OCI-LY7 (cell line): ENCODE results near the gene PSMG4. TPM values are rescaled to one million over a fixed set of nuclear protein-coding genes. Genes with fewer than 3 reads are reported as not detected.

Source experiments
- BruUV-seq: library from RNA; stranded (reverse); fragments of 400-500 nt; replicated peaks from 2 replicates; lab custom pipeline; 2021; lab: Mats Ljungman, UMichigan
- CTCF ChIA-PET: fragments of 300-600 bp; sonication (Branson Sonifier 250); formaldehyde crosslinking; loops from one replicate; lab custom pipeline; 2022; ENCODE audit warnings: antibody characterized with exemption; ENCODE audit not compliant: unreplicated experiment; lab: Charles Lee
- POLR2A ChIA-PET: fragments of 300-600 bp; sonication (Branson Sonifier 250); formaldehyde crosslinking; loops from one replicate; lab custom pipeline; 2022; ENCODE audit warnings: antibody characterized with exemption; lab: Charles Lee
- DNase-seq: peaks from one replicate; pipeline ENCODE4 v3.0.0-alpha.2; 2015; ENCODE audit warnings: low spot score
- H2AFZ ChIP-seq: fragments of 200-600 bp; sonication (generic), shearing (Covaris generic); 2 replicates; pipeline ENCODE4 v1.6.1; 2014; ENCODE audit warnings: mild to moderate bottlenecking, antibody characterized with exemption, low read length, moderate library complexity
- H3K27ac ChIP-seq: fragments of 200-600 bp; sonication (generic); 2 replicates; pipeline ENCODE4 v1.5.1; 2014; ENCODE audit warnings: mixed run types, low read depth, mild to moderate bottlenecking, moderate library complexity, low read length, inconsistent platforms; ENCODE audit not compliant: poor library complexity, severe bottlenecking
- H3K36me3 ChIP-seq: fragments of 200-600 bp; sonication (generic); 2 replicates; pipeline ENCODE4 v1.6.1; 2014; ENCODE audit warnings: mild to moderate bottlenecking, antibody characterized with exemption, low read length, moderate library complexity, mixed read lengths; ENCODE audit not compliant: insufficient read depth
- H3K4me1 ChIP-seq: fragments of 200-600 bp; sonication (generic); 2 replicates; pipeline ENCODE4 v1.5.1; 2014; ENCODE audit warnings: mild to moderate bottlenecking, low read length; ENCODE audit not compliant: insufficient read depth, poor library complexity, severe bottlenecking
- H3K4me2 ChIP-seq: fragments of 200-600 bp; sonication (generic); 2 replicates; pipeline ENCODE4 v1.6.1; 2014; ENCODE audit warnings: mild to moderate bottlenecking, low read length
- H3K4me3 ChIP-seq: fragments of 200-600 bp; sonication (generic); 2 replicates; pipeline ENCODE4 v1.5.1; 2014; ENCODE audit warnings: mild to moderate bottlenecking, low read depth, low read length; ENCODE audit not compliant: poor library complexity, severe bottlenecking
- H3K79me2 ChIP-seq: fragments of 200-600 bp; sonication (generic); 2 replicates; pipeline ENCODE4 v1.6.1; 2016; ENCODE audit warnings: low read depth, mild to moderate bottlenecking, low read length, moderate library complexity, mixed read lengths; ENCODE audit not compliant: insufficient read depth
- H3K9me2 ChIP-seq: fragments of 200-600 bp; sonication (generic); 2 replicates; pipeline ENCODE4 v1.6.1; 2016; ENCODE audit warnings: mild to moderate bottlenecking, low read length, mixed read lengths; ENCODE audit not compliant: insufficient read depth
- H3K9me3 ChIP-seq: fragments of 200-600 bp; sonication (generic); 2 replicates; pipeline ENCODE4 v1.6.1; 2014; ENCODE audit warnings: mild to moderate bottlenecking, mixed run types, low read length, mixed read lengths
- H4K20me1 ChIP-seq: fragments of 200-600 bp; sonication (generic); 2 replicates; pipeline ENCODE4 v1.6.1; 2014; ENCODE audit warnings: mild to moderate bottlenecking, antibody characterized with exemption, low read length, moderate library complexity, mixed read lengths; ENCODE audit not compliant: insufficient read depth
- EZH2phosphoT487 ChIP-seq: fragments of 200-600 bp; sonication (generic); IDR thresholded peaks from 2 replicates; pipeline ENCODE4 v1.6.1; 2018; ENCODE audit warnings: low read depth, borderline replicate concordance, mild to moderate bottlenecking, mixed run types, antibody characterized with exemption, low read length, moderate library complexity, mixed read lengths
- intact Hi-C: fragments of 100-400 bp; cut with micrococcal nuclease; formaldehyde crosslinking; loops from one replicate; pipeline ENCODE4 v1.10.0; 2022; ENCODE audit not compliant: unreplicated experiment
- total RNA-seq, 2 experiments: library from RNA; depleted of rRNA in 1 of 2; stranded (reverse); fragments of >200 nt in 1 of 2; shearing (Covaris generic) in 1 of 2; gene quantifications; 2 replicates each; pipeline ENCODE4 v1.2.3, GENCODE V29; 2014 to 2022
- TF ChIP-seq, protein P1 (sequence below): fragments of 200-600 bp; sonication (generic); conservative IDR thresholded peaks from 2 replicates; pipeline ENCODE4 v1.5.1; 2014; ENCODE audit warnings: mild to moderate bottlenecking, antibody characterized with exemption, low read length, moderate library complexity, mixed read lengths

The PSMG4 gene
- total RNA-seq, 2 experiments from 2014 or later: 48.9 to 65.4 TPM

- H3K36me3 ChIP-seq: no peaks in the 10 kb centered on the region
- no peak overlapping the region for H3K27ac ChIP-seq
- POLR2A ChIA-PET: no interaction called here
- no peak overlapping the region for H3K4me3 ChIP-seq
- TF ChIP-seq, protein P1, sequence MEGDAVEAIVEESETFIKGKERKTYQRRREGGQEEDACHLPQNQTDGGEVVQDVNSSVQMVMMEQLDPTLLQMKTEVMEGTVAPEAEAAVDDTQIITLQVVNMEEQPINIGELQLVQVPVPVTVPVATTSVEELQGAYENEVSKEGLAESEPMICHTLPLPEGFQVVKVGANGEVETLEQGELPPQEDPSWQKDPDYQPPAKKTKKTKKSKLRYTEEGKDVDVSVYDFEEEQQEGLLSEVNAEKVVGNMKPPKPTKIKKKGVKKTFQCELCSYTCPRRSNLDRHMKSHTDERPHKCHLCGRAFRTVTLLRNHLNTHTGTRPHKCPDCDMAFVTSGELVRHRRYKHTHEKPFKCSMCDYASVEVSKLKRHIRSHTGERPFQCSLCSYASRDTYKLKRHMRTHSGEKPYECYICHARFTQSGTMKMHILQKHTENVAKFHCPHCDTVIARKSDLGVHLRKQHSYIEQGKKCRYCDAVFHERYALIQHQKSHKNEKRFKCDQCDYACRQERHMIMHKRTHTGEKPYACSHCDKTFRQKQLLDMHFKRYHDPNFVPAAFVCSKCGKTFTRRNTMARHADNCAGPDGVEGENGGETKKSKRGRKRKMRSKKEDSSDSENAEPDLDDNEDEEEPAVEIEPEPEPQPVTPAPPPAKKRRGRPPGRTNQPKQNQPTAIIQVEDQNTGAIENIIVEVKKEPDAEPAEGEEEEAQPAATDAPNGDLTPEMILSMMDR: no peak
- TF ChIP-seq EZH2phosphoT487: no peak
- H3K9me2 ChIP-seq: no peaks in the 10 kb centered on the region
- no peaks in the 10 kb centered on the region for H3K9me3 ChIP-seq
- H4K20me1 ChIP-seq: 0 out of 2 replicates have a peak, but pooled peaks cover 3% of the 10 kb centered on the region
- CTCF ChIA-PET: no interaction called here
- H3K4me2 ChIP-seq: no peak overlapping the region
- H3K79me2 ChIP-seq: no peaks in the 10 kb centered on the region
- intact Hi-C loops: no loop called here
- H3K4me1 ChIP-seq: no peaks in the 10 kb centered on the region
- BruUV-seq: no TSS peak
- DNase-seq: no peak
- H2AFZ ChIP-seq: no peak overlapping the region
Measured at GRCh38 chr6:3283641-3284435, 25.1 kb downstream of the PSMG4 start.

- DNase-seq: no peak
- BruUV-seq: no TSS peak
- Histone ChIP-seq H3K27ac (no peak overlapping the region), H3K4me1 (no peaks in the 10 kb centered on the region), H4K20me1 (0 out of 2 replicates have a peak, but pooled peaks cover 3% of the 10 kb centered on the region), H3K79me2 (no peaks in the 10 kb centered on the region), H3K36me3 (no peaks in the 10 kb centered on the region), H2AFZ (no peak overlapping the region), H3K9me2 (no peaks in the 10 kb centered on the region), H3K4me3 (no peak overlapping the region), H3K9me3 (no peaks in the 10 kb centered on the region), H3K4me2 (no peak overlapping the region)
- ChIA-PET POLR2A (no interaction called here), CTCF (no interaction called here)
- intact Hi-C loops: no loop called here
- TF ChIP-seq, protein P1: no peak
- no peak for TF ChIP-seq EZH2phosphoT487
Measured at GRCh38 chr6:3284436-3284876, 25.7 kb downstream of the PSMG4 start.

DNA sequence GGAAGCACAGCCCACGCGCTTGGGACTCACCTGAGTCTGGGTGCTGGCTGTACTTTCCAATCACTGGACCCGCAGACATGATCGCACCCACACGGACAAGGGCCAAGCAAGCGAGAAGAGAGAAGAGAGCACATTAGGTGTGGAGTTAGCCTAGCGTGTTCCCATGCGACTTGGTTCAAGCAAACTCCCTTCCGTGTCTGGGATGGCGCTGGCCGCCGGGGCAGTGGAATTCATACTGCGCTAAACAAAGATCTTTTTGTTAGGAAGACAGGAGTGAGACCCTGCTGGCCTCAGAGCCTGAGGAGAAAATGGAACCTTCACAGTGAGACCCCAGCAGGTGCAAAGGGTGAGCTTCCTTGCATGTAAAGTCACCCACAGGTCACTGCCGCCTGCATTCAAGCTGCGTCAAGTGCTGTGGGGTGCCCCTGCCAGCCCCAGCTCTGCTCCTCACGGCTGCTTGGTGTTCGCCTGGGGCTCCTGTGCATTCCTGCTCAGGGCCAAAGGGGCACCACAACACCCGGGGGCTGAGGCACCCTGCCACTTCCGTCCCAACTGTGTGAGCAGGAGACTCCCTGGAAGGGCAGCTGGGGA, 26.4 kb downstream of the PSMG4 start:
- intact Hi-C loops: no loop called here

More for the DNA sequence above, 26.4 kb downstream of the PSMG4 start:
- Histone ChIP-seq H3K4me2 (no peak overlapping the region), H3K79me2 (no peaks in the 10 kb centered on the region), H4K20me1 (no peaks in the 10 kb centered on the region), H3K9me2 (no peaks in the 10 kb centered on the region), H3K9me3 (no peaks in the 10 kb centered on the region), H3K36me3 (no peaks in the 10 kb centered on the region), H2AFZ (no peak overlapping the region), H3K4me3 (no peak overlapping the region), H3K4me1 (no peaks in the 10 kb centered on the region), H3K27ac (no peak overlapping the region)
- TF ChIP-seq, protein P1: no peak
- TF ChIP-seq EZH2phosphoT487: no peak
- ChIA-PET CTCF (no interaction called here), POLR2A (no interaction called here)
- no TSS peak for BruUV-seq
- DNase-seq: no peak
